GM18873 (cell line): Measurements from ENCODE around the gene HCCS.
"Not testable (repeated sequence)": the region's sequence is repeated elsewhere in the genome, so short reads cannot be mapped to it uniquely, and the experiment has no call there.

Experiments used
- ATAC-seq: cut with Tn5 transposase; IDR thresholded peaks from one replicate; pipeline ENCODE4 v1.9.1; 2021; ENCODE audit warnings: mild to moderate bottlenecking, moderate library complexity, moderate number of reproducible peaks; ENCODE audit not compliant: unreplicated experiment, low FRiP score

HCCS gene

GRCh38 chrX:11119313-11119943 lies 8.3 kb downstream of the HCCS start:
- ATAC-seq: no peak

DNA sequence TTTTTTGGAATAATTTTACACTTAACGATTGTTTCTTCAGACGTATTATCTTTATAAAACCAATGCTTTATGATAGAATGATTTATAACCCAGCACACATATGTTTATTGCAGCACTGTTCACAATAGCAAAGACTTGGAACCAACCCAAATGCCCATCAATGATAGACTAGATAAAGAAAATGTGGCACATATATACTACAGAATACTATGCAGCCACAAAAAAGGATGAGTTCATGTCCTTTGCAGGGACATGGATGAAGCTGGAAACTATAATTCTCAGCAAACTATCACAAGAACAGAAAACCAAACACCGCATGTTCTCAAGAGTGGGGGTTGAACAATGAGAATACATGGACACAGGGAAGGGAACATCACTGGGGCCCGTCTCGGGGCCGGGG lies 12.0 kb downstream of the HCCS start:
- not testable (repeated sequence) for ATAC-seq

DNA sequence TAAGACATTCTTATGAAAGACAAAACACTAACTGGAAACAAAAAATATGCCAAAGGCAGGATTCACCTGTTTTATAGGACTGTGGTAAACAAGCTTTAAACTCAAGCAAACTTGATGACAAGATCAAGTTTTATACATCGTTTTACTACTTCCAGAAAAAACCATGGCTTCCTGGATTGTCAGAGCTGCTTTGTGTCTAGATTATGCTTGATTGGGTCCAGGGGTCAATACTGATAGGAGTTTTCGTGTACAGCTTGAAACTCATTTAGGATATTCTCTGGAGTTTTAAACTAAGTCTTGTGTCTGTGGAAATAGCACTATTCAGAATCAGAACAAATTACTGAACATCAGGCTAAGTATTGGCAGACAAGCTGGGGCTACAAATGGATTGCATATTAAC lies 13.0 kb downstream of the HCCS start:
- ATAC-seq: no peak

- ATAC-seq: no peak
Observed at GRCh38 chrX:11125060-11125459, 13.9 kb downstream of the HCCS start.

- ATAC-seq: no peak
Observed at GRCh38 chrX:11129534-11130105, 18.5 kb downstream of the HCCS start.

- no peak for ATAC-seq
Observed at GRCh38 chrX:11130136-11130535, 19.0 kb downstream of the HCCS start.

DNA sequence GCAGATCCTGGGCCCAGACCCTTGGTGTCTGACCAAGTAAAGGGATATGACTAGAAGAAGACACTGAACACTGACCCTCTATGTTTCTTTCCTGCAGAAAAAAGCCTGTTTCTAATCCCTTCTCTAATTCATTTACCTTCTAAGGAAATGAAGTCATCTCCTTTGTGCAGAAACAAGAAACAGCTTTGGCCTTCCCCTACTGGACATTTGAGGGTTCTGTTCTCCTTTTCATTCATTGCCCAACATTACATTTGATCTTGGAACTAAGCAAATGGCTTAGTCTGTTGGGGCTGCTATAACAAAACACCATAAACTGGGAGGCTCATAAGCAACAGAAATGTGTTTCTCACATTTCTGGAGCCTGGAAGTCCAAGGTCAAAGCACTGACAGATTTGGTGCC lies 20.0 kb downstream of the HCCS start:
- no peak for ATAC-seq

DNA sequence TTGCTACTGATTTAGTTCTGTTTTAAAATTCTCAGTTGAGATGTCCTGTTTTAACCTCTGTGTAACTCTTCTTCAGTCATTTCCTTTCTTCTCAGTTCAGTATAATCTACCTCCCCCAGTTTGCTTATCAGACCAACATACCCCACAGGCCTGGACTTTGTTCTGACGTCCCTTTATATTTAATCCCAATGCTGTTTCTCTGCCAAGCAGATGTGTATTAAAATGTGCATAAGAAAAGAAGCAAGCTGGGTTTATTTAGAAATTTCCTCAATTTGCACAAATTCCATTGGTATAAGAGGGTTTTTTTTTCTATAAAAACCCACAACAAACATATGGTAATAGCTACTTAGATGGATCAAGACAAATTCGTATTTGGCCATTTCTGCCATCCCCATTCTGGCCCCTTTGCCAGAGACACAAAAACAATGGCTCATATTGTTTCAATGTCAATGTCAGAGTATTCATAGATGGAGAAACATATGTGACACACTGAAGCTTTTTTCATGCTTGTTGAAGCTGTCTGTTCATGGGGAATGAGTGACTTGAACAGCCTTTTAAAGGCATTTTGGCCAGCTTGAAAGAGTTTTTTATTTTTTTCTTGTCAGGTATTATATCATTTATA lies 24.5 kb downstream of the HCCS start:
- ATAC-seq: no peak

DNA sequence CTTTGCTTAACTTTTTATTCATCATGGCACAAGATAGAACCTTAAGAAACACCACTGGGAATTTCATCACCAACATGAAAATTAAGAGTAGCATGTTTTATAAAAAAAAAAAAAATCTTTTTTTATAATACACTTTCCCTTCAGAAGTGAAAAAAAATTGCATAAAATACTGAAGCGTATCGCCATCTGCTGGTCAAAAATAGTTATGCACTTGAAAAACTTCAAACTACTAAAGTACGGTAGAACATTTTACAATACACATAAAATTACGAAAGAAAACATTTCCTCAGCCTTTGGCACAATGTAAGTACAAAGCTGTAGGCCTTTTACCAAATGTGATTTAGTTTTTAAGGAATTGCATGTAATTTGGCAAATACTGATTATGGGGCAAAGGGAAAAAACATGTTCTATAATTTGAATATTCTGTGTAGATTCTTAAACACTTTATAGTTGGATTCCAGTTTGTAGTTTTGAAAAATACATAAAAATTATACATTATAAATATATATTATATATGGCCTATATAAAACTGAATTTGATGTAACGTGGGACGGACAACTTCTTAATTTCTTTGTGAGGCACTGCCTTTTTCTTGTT lies 26.5 kb downstream of the HCCS start:
- ATAC-seq: no peak

GRCh38 chrX:11138498-11139390 lies 27.6 kb downstream of the HCCS start:
- ATAC-seq: no peak

DNA sequence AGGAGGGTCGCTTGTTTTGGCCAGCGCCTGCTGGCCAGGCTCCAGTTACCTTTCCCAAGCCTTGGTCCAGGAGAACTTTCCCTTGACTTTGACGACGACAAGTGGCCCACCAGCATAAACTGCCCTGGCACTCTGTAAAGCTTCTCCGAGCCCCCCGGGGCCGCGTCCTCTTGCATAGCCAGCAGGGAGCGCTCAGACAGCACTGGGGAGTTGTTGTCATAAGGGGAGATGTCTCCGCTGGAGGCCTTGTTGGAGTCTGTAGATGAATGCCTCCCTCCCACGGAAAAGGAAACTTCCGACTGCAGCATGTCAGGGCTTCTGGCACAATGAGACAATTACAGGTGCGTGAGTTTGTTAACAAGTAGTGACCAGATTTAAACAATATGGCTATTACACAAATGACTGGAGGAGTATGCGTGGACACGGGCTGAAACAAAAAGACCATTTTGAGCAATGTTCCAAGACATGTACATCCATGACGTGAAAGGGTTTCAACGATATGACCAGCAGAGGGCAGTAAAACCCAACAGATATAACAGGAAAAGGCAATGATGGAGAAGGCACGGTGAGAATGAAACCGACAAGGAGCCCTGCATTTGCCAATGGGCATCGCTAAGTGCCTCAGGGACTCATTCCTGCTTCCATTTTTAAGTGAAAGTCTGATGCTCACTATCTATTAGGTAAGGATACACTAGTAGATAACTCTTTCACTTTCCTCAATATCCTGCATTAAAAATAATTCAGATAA lies 33.0 kb downstream of the HCCS start:
- peak; percentile 82 for ATAC-seq

DNA sequence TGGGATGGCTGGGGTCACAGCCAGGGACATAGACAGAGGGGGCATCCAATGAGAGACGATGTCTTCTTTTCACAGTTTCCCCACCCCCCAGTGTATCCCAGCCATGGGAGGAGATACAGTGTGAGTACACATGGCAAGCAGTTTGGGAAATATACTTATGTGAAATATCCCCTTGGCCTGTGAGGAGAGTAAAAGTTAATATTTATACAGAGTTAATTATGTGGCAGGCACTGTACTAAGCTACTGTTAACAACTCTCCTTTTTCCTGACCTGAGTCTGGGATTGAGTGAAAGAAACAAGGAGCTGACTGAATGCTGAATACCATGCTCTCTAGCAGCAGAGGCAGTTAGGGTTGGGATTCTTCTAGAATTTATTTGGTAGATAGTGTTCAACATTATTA lies 35.3 kb downstream of the HCCS start:
- ATAC-seq: no peak

GRCh38 chrX:11148401-11148800 lies 37.3 kb downstream of the HCCS start:
- no peak for ATAC-seq

- ATAC-seq: no peak
Observed at GRCh38 chrX:11151799-11152559, 40.8 kb downstream of the HCCS start.

GRCh38 chrX:11159149-11159548 lies 48.0 kb downstream of the HCCS start:
- ATAC-seq: no peak

DNA sequence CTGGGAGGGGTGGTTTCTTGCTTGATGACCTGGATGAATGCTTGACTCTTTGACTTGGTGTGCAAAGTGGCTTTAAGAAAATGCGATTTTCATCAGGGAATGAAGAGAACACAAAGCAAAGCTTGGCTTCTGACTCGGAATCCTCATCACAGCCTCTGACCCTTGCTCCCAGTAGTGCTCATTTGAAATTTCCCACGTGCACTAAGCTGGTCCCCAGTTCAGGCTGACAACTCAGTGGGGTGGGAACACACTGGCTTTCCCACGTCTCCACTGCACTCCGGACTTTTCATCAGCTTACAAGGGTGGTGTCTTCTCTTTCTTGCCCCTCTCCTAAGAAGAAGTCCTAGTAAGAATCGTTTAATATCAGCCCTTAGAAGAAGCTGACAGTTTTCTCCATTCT lies 53.3 kb downstream of the HCCS start:
- ATAC-seq: no peak

DNA sequence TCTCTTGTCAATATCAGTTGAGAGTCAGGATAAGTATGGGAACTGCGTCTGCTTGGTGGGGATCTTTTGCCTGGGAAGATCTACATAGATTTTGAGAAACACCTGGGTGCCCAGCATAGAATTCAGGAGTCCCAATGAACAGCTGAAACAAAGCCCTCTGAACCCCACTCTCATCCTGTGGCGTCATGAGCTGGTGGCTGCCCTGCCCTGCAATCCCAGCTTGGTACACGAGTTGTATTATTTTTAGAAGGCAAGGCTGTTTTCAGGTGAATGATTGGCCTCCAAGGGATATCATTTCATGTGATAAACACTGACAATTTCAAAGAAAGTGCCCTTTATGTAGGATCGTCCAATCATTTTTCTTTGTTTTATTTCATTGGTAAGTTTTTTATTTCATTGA lies 60.8 kb downstream of the HCCS start:
- ATAC-seq: no peak

DNA sequence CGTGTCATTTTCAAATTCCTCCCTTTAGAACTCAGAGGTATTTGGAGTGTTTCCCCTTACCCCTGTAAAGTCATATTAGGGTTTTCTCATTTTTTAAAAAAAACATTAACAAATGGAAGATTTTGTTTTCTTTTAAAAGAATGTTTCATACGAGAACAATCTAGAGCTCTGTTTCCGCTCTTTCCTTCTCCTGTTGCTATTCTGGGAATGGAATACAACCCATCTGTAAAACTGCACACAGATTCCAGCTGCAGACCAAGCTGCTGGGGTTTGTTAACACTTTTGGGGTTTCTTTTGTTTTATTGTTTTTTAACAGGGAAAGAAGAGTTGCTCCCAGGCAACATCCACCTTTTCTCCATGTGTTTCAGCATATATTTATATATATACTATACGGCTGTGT lies 61.3 kb downstream of the HCCS start:
- no peak for ATAC-seq
